Measurements from ENCODE around the gene RAB27B.
"Not testable (repeated sequence)": the region's sequence is repeated elsewhere in the genome, so short reads cannot be mapped to it uniquely, and the experiment has no call there.

Gene RAB27B

GRCh38 chr18:54820785-54821275 is 7.4 kb upstream of the RAB27B start:
- DNase-seq = not testable (repeated sequence)

DNA sequence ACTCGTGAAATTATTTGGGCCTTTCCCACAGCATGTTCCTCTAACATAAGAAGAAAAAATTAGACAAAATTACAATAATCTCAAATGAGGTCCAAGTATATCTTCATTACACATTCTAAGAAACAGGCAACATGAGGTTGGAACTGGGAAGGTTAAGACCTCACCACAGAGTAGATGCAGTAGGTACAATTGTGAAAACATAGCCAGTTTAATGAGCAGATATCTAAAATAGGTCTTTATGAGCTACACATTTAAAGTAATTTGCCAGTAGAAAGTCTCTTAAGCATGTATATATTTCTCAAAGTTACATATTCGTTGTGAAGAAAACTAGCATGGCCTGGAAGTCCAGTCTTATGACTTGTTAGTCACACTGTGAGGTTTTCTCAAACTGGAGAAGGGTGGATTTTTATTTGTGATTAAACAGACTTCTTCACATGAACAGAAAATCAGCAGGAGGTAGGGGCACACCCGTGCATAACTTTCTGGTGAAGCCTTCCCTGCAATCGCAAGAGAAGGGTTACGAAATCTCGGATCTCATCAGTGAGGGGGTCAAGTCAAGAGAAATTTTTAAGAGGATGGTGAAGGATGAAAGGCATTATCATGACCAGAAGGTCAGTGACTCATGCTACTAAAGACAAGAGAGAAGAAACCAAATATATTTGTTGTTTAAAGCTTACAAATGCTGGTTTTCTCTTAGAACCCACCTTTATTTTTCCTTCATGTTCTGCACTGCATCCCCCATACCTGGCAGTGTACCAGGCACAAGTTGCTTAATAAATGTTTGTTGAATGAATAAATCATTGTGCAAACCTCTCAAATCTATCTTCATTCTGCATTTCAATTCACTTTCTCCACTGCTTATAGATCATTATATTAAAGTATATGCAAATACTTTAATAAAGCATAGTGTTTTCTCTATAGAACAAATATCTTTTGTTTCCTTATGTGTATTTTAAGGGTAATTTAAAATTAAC is 5.1 kb upstream of the RAB27B start:
- no peak for DNase-seq

- no peak for DNase-seq
These were observed 3.5 kb upstream of the RAB27B start for GRCh38 chr18:54824761-54825160.

GRCh38 chr18:54825601-54826344 is 2.5 kb upstream of the RAB27B start:
- no peak for DNase-seq

- DNase-seq = no peak
These were observed 709 bp downstream of the RAB27B start for GRCh38 chr18:54828986-54829385.

GRCh38 chr18:54829856-54830255 is 1.6 kb downstream of the RAB27B start:
- DNase-seq = no peak

DNA sequence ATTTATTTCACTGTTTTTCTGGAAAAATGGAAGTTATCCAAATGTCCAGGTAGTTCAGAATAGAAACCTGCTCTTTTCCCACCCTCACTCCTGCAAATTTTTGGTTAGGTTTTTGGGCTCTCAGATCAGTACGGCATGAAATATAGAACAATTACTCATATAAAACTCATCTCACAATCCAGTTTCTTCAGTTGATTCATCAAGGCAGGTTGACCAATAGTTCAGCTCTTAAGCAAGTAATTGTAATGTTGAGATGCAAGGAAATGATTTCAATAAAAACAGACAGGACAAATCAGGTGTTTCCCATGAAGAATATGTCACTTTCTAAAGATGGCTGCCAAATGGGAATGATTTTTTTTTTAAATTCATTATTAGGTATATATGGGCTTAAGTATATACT is 2.0 kb downstream of the RAB27B start:
- DNase-seq = no peak

- DNase-seq = no peak
These were observed 2.6 kb downstream of the RAB27B start for GRCh38 chr18:54830866-54831265.

DNA sequence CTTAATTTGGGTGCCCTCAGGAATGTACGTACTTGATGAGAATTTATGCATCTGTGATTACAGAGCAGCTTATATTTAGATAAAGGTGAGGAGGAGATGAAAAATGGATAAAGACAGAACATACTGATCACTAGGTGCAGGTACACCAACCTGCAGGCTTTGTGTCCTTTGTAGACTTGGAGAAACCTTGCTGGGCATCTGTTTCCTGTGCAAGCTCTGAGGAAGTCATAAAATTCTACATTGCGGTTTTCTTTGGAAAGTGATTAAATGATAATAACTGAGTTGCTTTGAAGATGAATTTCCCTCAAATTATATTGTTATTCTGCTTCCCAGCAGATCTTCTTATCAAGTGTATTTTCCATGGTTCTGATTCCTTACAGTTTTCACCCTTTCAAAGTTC is 7.7 kb downstream of the RAB27B start:
- no peak for DNase-seq

- DNase-seq = no peak
These were observed 15.0 kb downstream of the RAB27B start for GRCh38 chr18:54843314-54843713.

DNA sequence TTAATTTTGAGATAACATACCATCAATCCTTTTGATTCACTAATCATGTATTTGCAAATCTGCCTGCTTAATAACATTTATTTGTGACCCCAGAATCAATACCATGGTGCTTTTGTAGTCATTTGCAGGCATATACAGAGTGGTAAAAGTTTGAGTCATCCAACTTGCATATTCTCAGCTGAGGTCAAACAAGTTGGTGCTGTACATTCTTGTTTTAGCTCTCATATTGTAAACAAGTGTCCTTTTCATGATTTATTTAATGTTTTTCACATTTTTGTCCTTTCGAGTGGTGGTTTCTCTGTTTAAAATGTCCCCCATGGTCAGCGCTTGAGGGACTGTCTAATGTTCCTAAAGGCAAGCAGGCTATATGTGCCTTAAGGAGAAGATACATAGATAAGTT is 17.5 kb downstream of the RAB27B start:
- no peak for DNase-seq

DNA sequence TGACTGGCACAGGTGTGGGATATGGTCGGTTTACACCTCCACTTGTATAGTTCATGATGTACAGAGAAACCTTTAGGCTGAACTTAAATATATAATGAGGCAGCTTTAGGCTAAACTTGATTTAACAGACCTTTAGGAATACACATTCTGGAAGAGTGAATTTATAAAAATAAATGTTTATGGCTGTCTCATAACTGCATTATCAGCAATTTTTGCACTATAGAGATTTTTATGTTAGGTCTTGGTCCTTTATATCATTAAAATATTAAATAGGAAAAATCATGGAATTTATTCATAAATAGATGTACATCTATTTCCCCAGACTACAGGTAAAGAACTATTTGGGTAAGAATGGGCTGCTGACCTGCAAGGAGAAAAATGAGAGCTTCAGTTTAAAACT is 19.8 kb downstream of the RAB27B start:
- DNase-seq = no peak

DNA sequence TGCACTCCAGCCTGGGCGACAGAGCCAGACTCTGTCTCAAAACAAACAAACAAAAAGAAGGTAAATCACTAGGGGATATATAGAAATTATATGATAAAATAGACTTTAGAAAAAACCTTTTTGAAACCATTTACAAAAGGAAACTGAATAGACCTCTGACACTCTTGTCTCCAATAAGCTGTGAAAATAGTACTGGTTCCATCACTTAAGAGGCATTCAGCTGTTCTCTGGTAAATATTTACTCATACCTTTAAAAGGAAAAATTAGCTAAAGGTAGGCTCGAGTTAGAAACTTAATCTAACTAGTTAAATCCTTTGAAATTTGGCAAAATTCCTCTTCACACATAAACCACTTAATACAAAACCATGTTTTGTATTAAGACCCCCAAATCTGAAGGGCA is 21.4 kb downstream of the RAB27B start:
- no peak for DNase-seq

GRCh38 chr18:54850598-54850997 is 22.3 kb downstream of the RAB27B start:
- no peak for DNase-seq

DNA sequence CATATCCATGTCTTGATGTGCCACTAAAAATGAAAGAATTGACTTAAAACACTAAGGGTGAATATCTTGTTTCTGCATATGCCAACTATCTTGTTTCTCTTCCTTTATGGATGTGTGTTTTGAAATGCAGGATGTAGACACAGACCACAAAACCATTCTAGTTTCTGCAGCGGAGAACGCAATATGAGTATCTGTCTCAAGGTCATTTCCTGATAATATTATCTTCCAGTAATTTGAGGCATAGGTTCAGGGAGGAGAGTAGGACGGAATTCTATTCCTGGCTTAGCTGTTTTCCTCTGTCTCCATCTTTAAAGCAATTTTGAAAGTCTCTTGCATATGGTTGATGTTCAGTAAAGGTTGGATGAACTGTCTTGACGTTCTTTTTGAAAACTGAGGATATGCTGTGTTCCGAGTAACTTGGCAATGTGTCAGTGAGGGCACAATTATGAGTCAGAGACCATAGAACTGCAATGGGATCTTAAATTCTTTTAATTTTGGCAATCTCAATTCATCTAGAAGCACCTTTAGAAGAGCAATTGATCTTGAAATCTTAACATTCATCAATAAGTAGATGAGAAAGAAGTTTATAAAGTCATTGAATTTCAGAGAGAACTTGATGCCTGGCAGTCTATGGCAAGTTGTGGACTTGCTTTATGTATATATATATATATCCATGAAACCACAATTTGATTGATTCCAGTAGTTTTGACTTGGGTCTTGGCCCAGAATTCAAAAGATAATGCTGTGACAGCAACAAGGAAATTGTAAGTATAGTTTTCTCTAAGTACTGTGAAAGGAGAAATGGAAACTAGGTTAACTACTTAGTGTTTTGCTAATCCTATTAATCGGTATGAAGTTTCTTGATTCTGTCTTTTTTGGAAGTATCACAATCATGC is 24.8 kb downstream of the RAB27B start:
- DNase-seq = no peak

DNA sequence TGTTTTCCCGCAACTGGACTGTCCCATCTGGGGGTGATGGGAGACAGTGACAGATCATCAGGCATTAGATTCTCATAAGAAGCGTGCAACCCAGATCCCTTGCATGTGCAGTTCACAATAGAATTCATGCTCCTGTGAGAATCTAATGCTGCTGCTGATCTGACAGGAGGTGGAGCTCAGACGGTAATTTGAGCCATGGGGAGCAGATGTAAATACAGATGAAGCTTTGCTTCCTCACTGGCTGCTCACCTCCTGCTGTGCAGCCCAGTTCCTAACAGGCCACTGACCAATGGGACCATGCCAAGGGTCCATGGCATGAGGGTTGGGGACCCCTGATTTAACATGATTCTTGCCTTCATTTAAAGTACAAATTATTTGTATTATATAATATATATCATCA is 26.8 kb downstream of the RAB27B start:
- not testable (repeated sequence) for DNase-seq

- DNase-seq = no peak
These were observed 27.9 kb downstream of the RAB27B start for GRCh38 chr18:54856105-54856646.

GRCh38 chr18:54857499-54857898 is 29.2 kb downstream of the RAB27B start:
- DNase-seq = no peak

GRCh38 chr18:54859667-54860421 is 31.6 kb downstream of the RAB27B start:
- DNase-seq = no peak

DNA sequence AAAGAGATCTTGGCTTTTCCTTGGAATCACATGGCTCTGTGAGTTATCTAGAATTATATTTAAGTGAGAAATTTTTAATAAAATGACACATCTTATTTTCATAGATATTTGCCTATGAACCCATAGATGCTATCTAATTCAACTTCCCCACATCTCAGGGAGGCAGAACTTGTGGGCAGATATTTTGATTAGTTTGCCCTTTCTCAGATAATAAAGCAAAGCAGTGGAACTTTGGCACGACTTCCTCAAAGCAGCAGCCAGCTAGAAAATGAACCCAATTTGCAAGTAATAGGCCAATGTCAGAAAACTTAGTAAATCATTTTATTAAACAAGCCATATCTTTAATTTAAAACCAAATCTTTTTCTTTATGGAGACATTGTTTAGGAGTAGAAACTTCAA is 32.7 kb downstream of the RAB27B start:
- no peak for DNase-seq

DNA sequence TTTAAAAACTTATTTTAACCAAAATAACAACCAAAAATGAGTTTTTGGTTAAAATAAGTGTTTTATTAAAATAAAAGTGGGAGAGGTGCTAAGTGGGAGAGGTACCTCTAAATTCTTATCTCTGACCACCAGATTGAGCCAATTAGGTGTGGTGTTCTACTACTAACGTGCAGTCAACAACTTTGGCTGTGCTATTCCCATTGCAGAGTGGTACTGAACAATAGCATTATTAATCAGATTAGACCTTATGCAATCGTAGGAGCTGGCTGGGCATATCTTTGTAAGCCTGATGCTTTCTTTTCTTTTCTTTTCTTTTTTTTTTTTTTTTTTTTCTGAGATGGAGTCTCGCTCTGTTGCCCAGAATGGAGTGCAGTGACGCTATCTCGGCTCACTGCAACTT is 38.9 kb downstream of the RAB27B start:
- DNase-seq = no peak

- no peak for DNase-seq
These were observed 43.0 kb downstream of the RAB27B start for GRCh38 chr18:54871231-54871630.

Measured in 8988T (cell line).